PC-9 (cell line): ENCODE measurements around the gene EPB41L3. TPM values are rescaled to one million over a fixed set of nuclear protein-coding genes. Genes with fewer than 3 reads are reported as not detected.

Source experiments
- BruUV-seq: library from RNA; stranded (reverse); fragments of 400-500 nt; replicated peaks from 2 replicates; lab custom pipeline; 2021; lab: Mats Ljungman, UMichigan
- CTCF ChIA-PET: fragments of 300-600 bp; sonication (Branson Sonifier 250); formaldehyde crosslinking; loops from one replicate; lab custom pipeline; 2022; ENCODE audit warnings: antibody characterized with exemption; lab: Charles Lee
- POLR2A ChIA-PET: fragments of 300-600 bp; sonication (Branson Sonifier 250); formaldehyde crosslinking; loops from one replicate; lab custom pipeline; 2022; ENCODE audit warnings: antibody characterized with exemption; ENCODE audit not compliant: unreplicated experiment; lab: Charles Lee
- DNase-seq, 2 experiments: peaks; one replicate each; pipeline versions ENCODE4 v3.0.0 to v3.0.0-alpha.2; 2015 to 2022; ENCODE audit warnings: mixed read lengths in 1 of 2
- H2AFZ ChIP-seq: fragments of 200-600 bp; sonication (generic); 2 replicates; pipeline ENCODE4 v1.8.1; 2017; ENCODE audit warnings: antibody characterized with exemption
- H3F3A ChIP-seq: fragments of 200-600 bp; sonication (generic); 2 replicates; pipeline ENCODE4 v1.8.1; 2017; ENCODE audit warnings: antibody characterized with exemption, mild to moderate bottlenecking, low read depth; ENCODE audit not compliant: insufficient read depth
- H3K27ac ChIP-seq: fragments of 200-600 bp; sonication (generic); 2 replicates; pipeline ENCODE4 v1.6.1; 2016; ENCODE audit warnings: mixed run types
- H3K27me3 ChIP-seq: fragments of 200-600 bp; sonication (generic); 2 replicates; pipeline ENCODE4 v1.6.1; 2016; ENCODE audit warnings: low read depth, mixed run types; ENCODE audit not compliant: insufficient read depth
- H3K36me3 ChIP-seq: fragments of 200-600 bp; sonication (generic); 2 replicates; pipeline ENCODE4 v1.6.1; 2016; ENCODE audit warnings: low read depth, mixed run types
- H3K4me1 ChIP-seq: fragments of 200-600 bp; sonication (generic); replicated peaks from 2 replicates; pipeline ENCODE4 v1.6.1; 2016; ENCODE audit warnings: mixed run types; ENCODE audit not compliant: insufficient read depth
- H3K4me2 ChIP-seq: fragments of 200-600 bp; sonication (generic); 2 replicates; pipeline ENCODE4 v1.6.1; 2017; ENCODE audit warnings: mixed run types
- H3K4me3 ChIP-seq: fragments of 200-600 bp; sonication (generic); 2 replicates; pipeline ENCODE4 v1.6.1; 2016; ENCODE audit warnings: mixed run types
- H3K79me2 ChIP-seq: fragments of 200-600 bp; sonication (generic); 2 replicates; pipeline ENCODE4 v1.6.1; 2017; ENCODE audit warnings: low read depth, mixed run types
- H3K9me2 ChIP-seq: fragments of 200-600 bp; sonication (generic); 2 replicates; pipeline ENCODE4 v1.8.1; 2017; ENCODE audit warnings: mild to moderate bottlenecking; ENCODE audit not compliant: insufficient read depth
- H3K9me3 ChIP-seq: fragments of 200-600 bp; sonication (generic); 2 replicates; pipeline ENCODE4 v1.8.1; 2016; ENCODE audit warnings: low read depth; ENCODE audit not compliant: insufficient read depth
- H4K20me1 ChIP-seq: fragments of 200-600 bp; sonication (generic); 2 replicates; pipeline ENCODE4 v1.8.1; 2017; ENCODE audit not compliant: insufficient read depth
- EZH2 ChIP-seq: fragments of 200-600 bp; sonication (generic); IDR thresholded peaks from 2 replicates; pipeline ENCODE4 v1.8.0; 2017; ENCODE audit warnings: antibody characterized with exemption, low read depth
- intact Hi-C: fragments of 100-400 bp; cut with micrococcal nuclease; formaldehyde crosslinking; loops from one replicate; pipeline ENCODE4 v1.10.0; 2022; ENCODE audit not compliant: unreplicated experiment
- total RNA-seq: library from RNA; stranded (reverse); gene quantifications from 2 replicates; pipeline ENCODE4 v1.2.3, GENCODE V29; 2021
- TF ChIP-seq, protein P1 (sequence below): fragments of 200-600 bp; sonication (generic); conservative IDR thresholded peaks from 2 replicates; pipeline ENCODE4 v1.6.1; 2017; ENCODE audit warnings: mixed run types, antibody characterized with exemption, mild to moderate bottlenecking, moderate library complexity

Gene EPB41L3
- total RNA-seq, 1 experiment from 2014 or later: not detected

DNA sequence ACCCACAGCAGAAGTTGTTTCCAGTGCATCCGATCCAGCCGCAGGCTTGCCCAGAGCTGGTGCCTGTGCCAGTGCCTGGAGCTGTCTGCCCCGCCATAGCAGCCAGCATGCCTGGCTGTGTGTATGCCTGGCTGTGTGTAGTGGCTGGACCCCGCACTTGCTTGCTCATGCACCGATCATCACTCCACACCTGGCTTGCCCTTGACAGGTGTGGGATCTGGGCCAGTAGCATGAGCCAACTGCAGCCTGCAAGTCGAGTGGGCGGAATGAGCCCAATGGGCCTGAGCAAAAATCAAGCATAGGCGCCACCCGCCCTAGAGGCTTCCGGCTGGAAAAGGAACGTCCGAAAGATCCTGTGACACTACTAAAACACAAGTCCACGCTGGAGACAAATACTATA lies 74.5 kb downstream of the EPB41L3 start:
- no peaks in the 10 kb centered on the region for H4K20me1 ChIP-seq
- no peak overlapping the region for H3K27ac ChIP-seq
- TF ChIP-seq EZH2: no peak
- TF ChIP-seq, protein P1, sequence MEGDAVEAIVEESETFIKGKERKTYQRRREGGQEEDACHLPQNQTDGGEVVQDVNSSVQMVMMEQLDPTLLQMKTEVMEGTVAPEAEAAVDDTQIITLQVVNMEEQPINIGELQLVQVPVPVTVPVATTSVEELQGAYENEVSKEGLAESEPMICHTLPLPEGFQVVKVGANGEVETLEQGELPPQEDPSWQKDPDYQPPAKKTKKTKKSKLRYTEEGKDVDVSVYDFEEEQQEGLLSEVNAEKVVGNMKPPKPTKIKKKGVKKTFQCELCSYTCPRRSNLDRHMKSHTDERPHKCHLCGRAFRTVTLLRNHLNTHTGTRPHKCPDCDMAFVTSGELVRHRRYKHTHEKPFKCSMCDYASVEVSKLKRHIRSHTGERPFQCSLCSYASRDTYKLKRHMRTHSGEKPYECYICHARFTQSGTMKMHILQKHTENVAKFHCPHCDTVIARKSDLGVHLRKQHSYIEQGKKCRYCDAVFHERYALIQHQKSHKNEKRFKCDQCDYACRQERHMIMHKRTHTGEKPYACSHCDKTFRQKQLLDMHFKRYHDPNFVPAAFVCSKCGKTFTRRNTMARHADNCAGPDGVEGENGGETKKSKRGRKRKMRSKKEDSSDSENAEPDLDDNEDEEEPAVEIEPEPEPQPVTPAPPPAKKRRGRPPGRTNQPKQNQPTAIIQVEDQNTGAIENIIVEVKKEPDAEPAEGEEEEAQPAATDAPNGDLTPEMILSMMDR: no peak
- no peak for DNase-seq
- intact Hi-C loops: no loop called here
- H2AFZ ChIP-seq: no peak overlapping the region
- no peaks in the 10 kb centered on the region for H3K9me2 ChIP-seq
- no peaks in the 10 kb centered on the region for H3K9me3 ChIP-seq
- no peaks in the 10 kb centered on the region for H3F3A ChIP-seq
- H3K27me3 ChIP-seq: peaks cover 21% of the 10 kb centered on the region
- ChIA-PET POLR2A (no interaction called here), CTCF (no interaction called here)
- no peaks in the 10 kb centered on the region for H3K4me1 ChIP-seq
- no TSS peak for BruUV-seq
- H3K4me3 ChIP-seq: no peak overlapping the region
- H3K4me2 ChIP-seq: no peak overlapping the region
- no peaks in the 10 kb centered on the region for H3K36me3 ChIP-seq
- no peaks in the 10 kb centered on the region for H3K79me2 ChIP-seq

DNA sequence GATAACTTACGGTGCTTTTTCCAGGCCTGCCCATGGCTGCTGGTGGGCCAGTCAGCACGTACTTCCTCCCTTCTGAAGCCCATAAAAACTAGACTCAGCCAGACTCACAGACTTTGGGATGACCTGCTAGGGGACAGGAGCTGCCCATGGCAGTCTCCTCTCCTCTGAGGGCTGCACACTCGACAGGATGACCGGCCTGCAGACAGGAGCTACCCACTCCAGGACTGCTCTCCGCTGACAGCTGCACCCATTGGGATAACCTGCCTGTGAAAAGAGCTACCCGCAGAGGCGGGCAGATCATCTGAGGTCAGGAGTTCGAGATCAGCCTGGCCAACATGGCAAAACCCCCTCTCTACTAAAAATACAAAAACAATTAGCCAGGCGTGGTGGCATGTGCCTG lies 75.4 kb downstream of the EPB41L3 start:
- Histone ChIP-seq H3K79me2 (no peaks in the 10 kb centered on the region), H3F3A (no peaks in the 10 kb centered on the region), H3K27me3 (peaks cover 18% of the 10 kb centered on the region), H3K4me3 (no peak overlapping the region), H3K4me2 (no peak overlapping the region), H2AFZ (no peak overlapping the region), H3K27ac (no peak overlapping the region), H3K9me2 (no peaks in the 10 kb centered on the region), H3K9me3 (no peaks in the 10 kb centered on the region), H3K36me3 (no peaks in the 10 kb centered on the region), H4K20me1 (no peaks in the 10 kb centered on the region), H3K4me1 (no peaks in the 10 kb centered on the region)
- no peak for DNase-seq
- CTCF ChIA-PET: no interaction called here
- POLR2A ChIA-PET: no interaction called here
- no peak for TF ChIP-seq EZH2
- TF ChIP-seq, protein P1: no peak
- BruUV-seq: no TSS peak
- intact Hi-C loops: no loop called here

DNA sequence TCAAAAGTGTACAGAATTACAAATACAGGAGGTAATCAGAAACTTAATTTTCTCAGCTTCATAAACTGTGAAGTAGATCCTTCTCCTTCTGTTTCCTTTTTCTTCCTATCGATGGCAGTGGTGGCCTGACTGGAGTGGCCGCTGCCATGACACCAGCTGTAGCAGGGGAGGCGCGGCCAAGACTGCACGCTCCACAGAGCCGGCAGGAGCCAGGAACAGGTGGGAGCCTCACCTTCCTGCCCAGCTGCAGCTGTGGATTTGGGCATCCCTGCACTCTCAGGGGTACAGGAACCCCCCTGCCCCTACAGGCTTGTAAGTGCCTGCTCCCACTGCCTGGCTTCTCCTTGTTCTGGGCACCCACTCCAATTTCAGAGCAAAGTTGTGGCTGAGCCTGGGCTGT lies 76.1 kb downstream of the EPB41L3 start:
- Histone ChIP-seq H3K9me3 (no peaks in the 10 kb centered on the region), H2AFZ (no peak overlapping the region), H3K4me1 (no peaks in the 10 kb centered on the region), H3K4me3 (no peak overlapping the region), H3K27ac (no peak overlapping the region), H3K4me2 (no peak overlapping the region), H3K79me2 (no peaks in the 10 kb centered on the region), H3K27me3 (peaks cover 18% of the 10 kb centered on the region), H3K36me3 (no peaks in the 10 kb centered on the region), H3F3A (no peaks in the 10 kb centered on the region), H3K9me2 (no peaks in the 10 kb centered on the region), H4K20me1 (no peaks in the 10 kb centered on the region)
- POLR2A ChIA-PET: no interaction called here
- no peak for DNase-seq
- TF ChIP-seq EZH2: no peak
- TF ChIP-seq, protein P1: no peak
- CTCF ChIA-PET: interaction anchor here (0.5 kb wide), 1 partner anchor 1036 kb away, joined by 4 read pairs; no protein-coding TSS in a partner anchor
- intact Hi-C loops: no loop called here
- BruUV-seq: no TSS peak
